ENCODE results near the gene SPOUT1. TPM values are rescaled to one million over a fixed set of nuclear protein-coding genes. Genes with fewer than 3 reads are reported as not detected.

The SPOUT1 gene
- total and polyA plus RNA-seq, 2 donors: 10.6 to 22.4 TPM

- H3K27ac ChIP-seq (ENCODE audit: low read depth): no peak overlapping the region
- WGBS: 95% methylated on average over 22 of the region's 22 CpGs
- no peaks in the 10 kb centered on the region for H3K4me1 ChIP-seq (ENCODE audit: insufficient read depth)
- DNase-seq (ENCODE audit: extremely low spot score): no peak
- H3K4me3 ChIP-seq (ENCODE audit: low read depth, low read length): no peak overlapping the region
- peaks cover 6% of the 10 kb centered on the region for H3K36me3 ChIP-seq (ENCODE audit: insufficient read depth)
These were observed 3.5 kb downstream of the SPOUT1 start for GRCh38 chr9:128825923-128826700.

DNA sequence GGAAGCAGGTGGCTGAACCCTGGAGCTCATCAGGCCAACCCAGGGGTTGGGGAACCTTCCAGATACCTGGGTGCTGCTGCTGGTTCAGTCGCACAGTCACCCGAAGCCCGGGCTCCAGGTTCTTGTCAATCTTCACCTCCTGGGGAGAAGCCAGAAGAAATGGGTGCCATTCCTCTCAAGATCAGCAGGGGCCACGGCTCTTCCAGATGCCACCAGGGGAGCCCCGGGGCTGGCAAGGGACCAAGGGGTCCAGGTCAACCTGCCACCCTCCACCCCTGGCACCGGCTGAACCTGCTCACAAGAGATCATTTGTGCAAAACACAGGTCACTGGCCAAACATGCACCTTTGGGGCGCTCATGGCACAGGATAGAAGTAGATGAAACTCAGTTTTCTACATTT is 4.7 kb downstream of the SPOUT1 start:
- DNase-seq (ENCODE audit: extremely low spot score): no peak
- H3K4me1 ChIP-seq (ENCODE audit: insufficient read depth): no peaks in the 10 kb centered on the region
- no peak overlapping the region for H3K4me3 ChIP-seq (ENCODE audit: low read depth, low read length)
- peaks cover 6% of the 10 kb centered on the region for H3K36me3 ChIP-seq (ENCODE audit: insufficient read depth)
- WGBS: 89% methylated on average over 7 of the region's 7 CpGs
- H3K27ac ChIP-seq (ENCODE audit: low read depth): no peak overlapping the region

- no peak for DNase-seq (ENCODE audit: extremely low spot score)
- no peaks in the 10 kb centered on the region for H3K4me1 ChIP-seq (ENCODE audit: insufficient read depth)
- no peak overlapping the region for H3K4me3 ChIP-seq (ENCODE audit: low read depth, low read length)
- peaks cover 6% of the 10 kb centered on the region for H3K36me3 ChIP-seq (ENCODE audit: insufficient read depth)
- 83% methylated on average over 12 of the region's 12 CpGs for whole genome bisulfite sequencing
- H3K27ac ChIP-seq (ENCODE audit: low read depth): no peak overlapping the region
These were observed 5.6 kb downstream of the SPOUT1 start for GRCh38 chr9:128823903-128824406.

GRCh38 chr9:128823362-128823902 is 6.2 kb downstream of the SPOUT1 start:
- 87% methylated on average over 19 of the region's 19 CpGs for WGBS
- Histone ChIP-seq H3K4me3 (ENCODE audit: low read depth, low read length) (no peak overlapping the region), H3K36me3 (ENCODE audit: insufficient read depth) (peaks cover 6% of the 10 kb centered on the region), H3K4me1 (ENCODE audit: insufficient read depth) (no peaks in the 10 kb centered on the region), H3K27ac (ENCODE audit: low read depth) (no peak overlapping the region)
- DNase-seq (ENCODE audit: extremely low spot score): no peak

- peaks cover 6% of the 10 kb centered on the region for H3K36me3 ChIP-seq (ENCODE audit: insufficient read depth)
- no peak overlapping the region for H3K4me3 ChIP-seq (ENCODE audit: low read depth, low read length)
These were observed 7.1 kb downstream of the SPOUT1 start for GRCh38 chr9:128822407-128823042.

DNA sequence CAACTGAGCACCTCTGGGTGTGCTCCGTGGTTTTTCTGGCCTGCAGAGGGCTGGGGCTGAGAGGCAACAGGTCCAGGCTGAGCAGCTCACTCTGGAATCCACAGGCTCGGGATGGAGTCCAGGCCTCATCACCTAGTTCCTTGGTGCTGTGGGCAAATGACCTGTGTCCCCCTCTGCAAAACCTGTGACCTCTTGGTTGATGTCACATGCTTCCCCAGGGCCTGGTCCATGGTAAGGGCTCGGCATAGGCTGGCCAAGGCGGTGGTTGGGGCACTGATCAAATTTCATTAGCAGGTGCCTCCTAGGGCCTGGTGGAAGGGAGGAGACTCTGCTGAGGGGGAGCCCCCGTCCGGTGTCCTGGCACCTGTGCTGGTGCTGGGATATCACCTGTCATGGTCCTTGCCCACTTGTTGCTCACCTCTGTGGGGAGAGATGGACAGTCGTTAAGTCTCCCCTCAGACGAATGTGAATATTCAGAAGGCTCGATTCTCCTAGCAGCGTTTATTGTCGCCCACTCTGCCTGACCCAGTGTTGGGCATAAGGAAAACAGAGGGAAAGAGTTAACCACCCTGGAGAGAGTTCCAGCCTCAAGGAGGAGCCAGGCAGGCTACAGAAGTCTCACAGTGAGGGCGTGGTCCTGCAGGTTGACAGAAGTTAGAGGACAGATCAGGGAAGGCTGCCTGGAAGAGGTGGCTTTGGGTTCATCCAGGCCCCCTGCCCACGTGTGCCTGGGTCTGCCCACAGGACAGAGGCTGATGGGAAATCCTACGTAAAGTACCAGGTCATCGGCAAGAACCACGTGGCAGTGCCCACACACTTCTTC is 7.8 kb downstream of the SPOUT1 start:
- H3K27ac ChIP-seq (ENCODE audit: low read depth): no peak overlapping the region
- no peak for DNase-seq (ENCODE audit: extremely low spot score)
- peaks cover 6% of the 10 kb centered on the region for H3K36me3 ChIP-seq (ENCODE audit: insufficient read depth)
- 90% methylated on average over 16 of the region's 16 CpGs for WGBS
- H3K4me1 ChIP-seq (ENCODE audit: insufficient read depth): no peaks in the 10 kb centered on the region
- no peak overlapping the region for H3K4me3 ChIP-seq (ENCODE audit: low read depth, low read length)

More at GRCh38 chr9:128822407-128823042, 7.1 kb downstream of the SPOUT1 start:
- no peak for DNase-seq (ENCODE audit: extremely low spot score)
- Histone ChIP-seq H3K27ac (ENCODE audit: low read depth) (no peak overlapping the region), H3K4me1 (ENCODE audit: insufficient read depth) (no peaks in the 10 kb centered on the region)
- 93% methylated on average over 22 of the region's 22 CpGs for WGBS

DNA sequence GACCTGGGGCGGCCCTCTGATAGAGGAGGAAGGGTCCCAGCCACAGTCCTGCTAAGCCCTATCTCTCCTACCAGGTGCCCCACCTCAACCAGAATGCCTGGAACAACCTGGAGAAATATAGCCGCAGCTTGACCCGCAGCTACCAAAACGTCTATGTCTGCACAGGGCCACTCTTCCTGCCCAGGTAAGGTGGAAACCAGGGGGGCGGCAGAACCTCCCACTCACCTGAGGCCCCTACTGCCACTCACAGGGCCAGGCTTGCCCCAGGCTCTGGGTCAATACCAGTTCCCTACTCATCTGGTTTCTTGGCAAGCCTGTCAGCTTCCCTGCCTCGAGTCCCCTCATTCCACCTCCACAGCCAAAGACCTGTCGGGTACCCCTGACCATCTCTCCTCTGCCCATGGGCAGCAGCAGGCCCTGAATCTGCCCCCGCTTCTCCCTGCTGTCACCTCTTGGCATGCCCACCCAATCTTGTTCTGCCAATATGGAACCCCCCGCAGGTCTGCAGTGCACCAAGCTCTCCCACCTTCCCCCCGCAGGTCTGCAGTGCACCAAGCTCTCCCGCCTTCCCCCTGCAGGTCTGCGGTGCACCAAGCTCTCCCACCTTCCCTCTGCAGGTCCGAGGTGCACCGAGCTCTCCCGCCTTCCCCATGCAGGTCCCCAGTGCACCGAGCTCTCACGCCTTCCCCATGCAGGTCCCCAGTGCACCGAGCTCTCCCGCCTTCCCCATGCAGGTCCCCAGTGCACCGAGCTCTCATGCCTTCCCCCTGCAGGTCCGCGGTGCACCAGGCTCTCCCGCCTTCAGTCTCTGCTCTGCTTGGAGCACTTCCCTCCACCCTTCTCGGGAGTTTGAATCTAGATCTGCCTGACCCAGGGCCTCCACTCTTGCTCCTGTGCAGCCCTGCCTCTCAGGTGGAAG is 8.7 kb downstream of the SPOUT1 start:
- no peak overlapping the region for H3K27ac ChIP-seq (ENCODE audit: low read depth)
- 89% methylated on average over 24 of the region's 24 CpGs for WGBS
- H3K4me3 ChIP-seq (ENCODE audit: low read depth, low read length): no peak overlapping the region
- DNase-seq (ENCODE audit: extremely low spot score): no peak
- no peaks in the 10 kb centered on the region for H3K4me1 ChIP-seq (ENCODE audit: insufficient read depth)
- peaks cover 6% of the 10 kb centered on the region for H3K36me3 ChIP-seq (ENCODE audit: insufficient read depth)

- no peak for DNase-seq (ENCODE audit: extremely low spot score)
- H3K4me1 ChIP-seq (ENCODE audit: insufficient read depth): no peaks in the 10 kb centered on the region
- 47% methylated on average over 18 of the region's 18 CpGs for WGBS
- H3K4me3 ChIP-seq (ENCODE audit: low read depth, low read length): no peak overlapping the region
- H3K36me3 ChIP-seq (ENCODE audit: insufficient read depth): peaks cover 6% of the 10 kb centered on the region
- H3K27ac ChIP-seq (ENCODE audit: low read depth): no peak overlapping the region
These were observed 9.6 kb downstream of the SPOUT1 start for GRCh38 chr9:128819716-128820664.

DNA sequence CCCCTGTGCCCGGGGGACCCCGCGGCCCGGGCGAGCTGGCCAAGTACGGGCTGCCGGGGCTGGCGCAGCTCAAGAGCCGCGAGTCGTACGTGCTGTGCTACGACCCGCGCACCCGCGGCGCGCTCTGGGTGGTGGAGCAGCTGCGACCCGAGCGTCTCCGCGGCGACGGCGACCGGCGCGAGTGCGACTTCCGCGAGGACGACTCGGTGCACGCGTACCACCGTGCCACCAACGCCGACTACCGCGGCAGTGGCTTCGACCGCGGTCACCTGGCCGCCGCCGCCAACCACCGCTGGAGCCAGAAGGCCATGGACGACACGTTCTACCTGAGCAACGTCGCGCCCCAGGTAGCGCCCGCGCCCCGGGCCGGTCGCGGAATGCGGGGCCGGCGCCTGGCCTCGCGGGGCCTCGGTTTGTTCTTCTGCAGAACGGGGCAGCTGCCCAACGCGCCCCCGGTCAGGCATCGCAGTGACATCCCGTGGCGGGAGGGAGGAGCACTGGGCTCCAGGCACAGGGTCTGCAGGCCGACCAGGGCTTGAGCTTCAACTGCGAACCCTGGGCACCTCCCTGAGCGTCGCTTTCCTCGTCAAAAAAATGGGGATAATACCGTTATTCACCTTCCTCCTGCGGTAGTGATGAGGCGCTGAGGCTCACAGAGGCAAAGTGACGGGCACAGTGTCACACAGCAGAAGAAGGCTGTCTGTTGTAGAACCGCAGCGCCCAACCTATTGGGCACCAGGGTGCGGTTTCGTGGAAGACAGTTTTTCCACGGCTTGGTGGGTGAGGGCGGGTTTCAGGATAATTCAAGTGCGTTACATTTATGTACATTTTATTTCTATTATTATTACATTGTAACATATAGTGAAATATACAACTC is 10.5 kb downstream of the SPOUT1 start:
- peak overlapping the region; percentile 77 for H3K27ac ChIP-seq (ENCODE audit: low read depth)
- H3K4me3 ChIP-seq (ENCODE audit: low read depth, low read length): peak overlapping the region; percentile 77
- H3K36me3 ChIP-seq (ENCODE audit: insufficient read depth): peaks cover 5% of the 10 kb centered on the region
- no peaks in the 10 kb centered on the region for H3K4me1 ChIP-seq (ENCODE audit: insufficient read depth)
- 5% methylated on average over 90 of the region's 90 CpGs for WGBS
- no peak for DNase-seq (ENCODE audit: extremely low spot score)

DNA sequence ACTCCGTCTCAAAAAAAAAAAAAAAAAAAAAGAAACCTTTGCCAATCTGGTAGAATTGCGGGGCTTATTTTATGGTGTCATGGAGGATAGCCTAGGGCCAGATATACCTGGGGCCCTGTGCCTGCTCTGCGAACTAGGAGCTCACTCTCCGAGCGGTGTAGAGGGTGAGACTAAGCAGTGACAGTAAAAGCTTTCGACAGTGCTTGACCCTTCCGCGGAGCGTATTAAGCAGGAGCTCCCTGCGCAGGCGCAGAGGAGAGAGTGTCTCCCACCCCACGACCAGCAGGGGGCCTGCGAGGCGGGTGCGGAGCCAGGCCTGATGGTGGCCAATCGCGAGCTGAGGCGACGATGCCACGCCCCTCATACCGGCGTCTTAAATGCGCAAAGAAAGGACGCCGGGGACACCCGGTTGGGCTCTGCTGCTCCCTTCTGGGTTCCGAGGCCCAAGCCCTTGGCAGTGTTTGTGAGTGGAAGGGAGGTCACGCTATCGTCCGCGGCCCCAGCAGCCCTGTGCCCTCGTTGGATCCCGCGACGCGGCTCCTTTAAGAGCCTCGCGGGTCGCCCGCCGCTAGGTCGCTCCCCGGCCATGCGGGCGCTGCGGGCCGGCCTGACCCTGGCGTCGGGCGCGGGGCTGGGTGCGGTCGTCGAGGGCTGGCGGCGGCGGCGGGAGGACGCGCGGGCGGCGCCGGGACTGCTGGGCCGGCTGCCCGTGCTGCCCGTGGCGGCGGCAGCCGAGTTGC is 11.3 kb downstream of the SPOUT1 start, which contains the start of gene ENDOG:
ENDOG (plus strand) TSS at position 402 of the 740 bp plus-strand sequence; CDS start at position 587, 185 bp downstream.
- Histone ChIP-seq H3K4me1 (ENCODE audit: insufficient read depth) (no peaks in the 10 kb centered on the region), H3K4me3 (ENCODE audit: low read depth, low read length) (peak within 1 kb of the TSS; percentile 77), H3K36me3 (ENCODE audit: insufficient read depth) (peaks cover 3% of the 10 kb centered on the region), H3K27ac (ENCODE audit: low read depth) (peak within 1 kb of the TSS; percentile 77)
- under 1% methylated on average over 70 of the region's 70 CpGs for WGBS
- DNase-seq (ENCODE audit: extremely low spot score): peak; percentile 91

All from urinary bladder (tissue), 4 donors.